Panc1 (cell line): Measurements from ENCODE around the gene PPARG. TPM values are rescaled to one million over a fixed set of nuclear protein-coding genes. Genes with fewer than 3 reads are reported as not detected.

Source experiments
- ATAC-seq: fragments of 200-7000 bp; cut with Tn5 transposase; 2 replicates; pipeline ENCODE4 v1.9.1; 2020; ENCODE audit warnings: mild to moderate bottlenecking, moderate library complexity
- BruUV-seq: library from RNA; stranded (reverse); fragments of 400-500 nt; replicated peaks from 2 replicates; lab custom pipeline; 2021; lab: Mats Ljungman, UMichigan
- CTCF ChIA-PET: fragments of 300-600 bp; sonication (Branson Sonifier 250); formaldehyde crosslinking; loops from one replicate; lab custom pipeline; 2022; ENCODE audit warnings: antibody characterized with exemption; lab: Charles Lee
- POLR2A ChIA-PET: fragments of 300-600 bp; sonication (Branson Sonifier 250); formaldehyde crosslinking; loops from one replicate; lab custom pipeline; 2022; ENCODE audit warnings: antibody characterized with exemption; lab: Charles Lee
- DNase-seq: peaks from one replicate; pipeline ENCODE4 v3.0.0-alpha.2; 2010; ENCODE audit warnings: low read depth, low spot score
- H3K27ac ChIP-seq: 2 replicates; pipeline ENCODE4 v1.5.1; 2011; ENCODE audit warnings: mild to moderate bottlenecking, low read length, inconsistent platforms
- H3K27me3 ChIP-seq: fragments of 200-500 bp; sonication (Bioruptor generic); 2 replicates; pipeline ENCODE4 v1.6.0; 2014; ENCODE audit warnings: low read length, inconsistent platforms; ENCODE audit not compliant: control insufficient read depth, insufficient read depth
- H3K36me3 ChIP-seq: fragments of 200-500 bp; sonication (Bioruptor generic); 2 replicates; pipeline ENCODE4 v1.5.1; 2014; ENCODE audit warnings: inconsistent platforms, mild to moderate bottlenecking, low read length, moderate library complexity; ENCODE audit not compliant: control insufficient read depth, insufficient read depth
- H3K4me1 ChIP-seq: 2 replicates; pipeline ENCODE4 v1.5.1; 2011; ENCODE audit warnings: inconsistent platforms, mild to moderate bottlenecking, low read length, moderate library complexity; ENCODE audit not compliant: control insufficient read depth, insufficient read depth
- H3K4me3 ChIP-seq, 2 experiments: 2 replicates each; pipeline ENCODE4 v1.5.1; 2011 to 2012; ENCODE audit warnings: low read depth in 2 of 2, low read length in 2 of 2, mild to moderate bottlenecking in 2 of 2, inconsistent platforms in 1 of 2, moderate library complexity in 1 of 2
- H3K9me3 ChIP-seq: fragments of 200-500 bp; sonication (Bioruptor generic); 2 replicates; pipeline ENCODE4 v1.5.1; 2014; ENCODE audit warnings: low read depth, mild to moderate bottlenecking, inconsistent platforms, low read length, moderate library complexity; ENCODE audit not compliant: control insufficient read depth, insufficient read depth
- CTCF ChIP-seq: fragments of 450-650 bp; IDR thresholded peaks from 2 replicates; pipeline ENCODE4 v1.5.1; 2017; ENCODE audit warnings: mild to moderate bottlenecking
- POLR2AphosphoS5 ChIP-seq: IDR thresholded peaks from 2 replicates; pipeline ENCODE4 v1.6.1; 2012; ENCODE audit warnings: mild to moderate bottlenecking, low read depth, low read length, moderate library complexity
- SIN3A ChIP-seq: IDR thresholded peaks from 2 replicates; pipeline ENCODE4 v1.6.1; 2012; ENCODE audit warnings: low read depth, mild to moderate bottlenecking, low read length, moderate library complexity, borderline replicate concordance; ENCODE audit not compliant: insufficient read depth
- TCF7L2 ChIP-seq: IDR thresholded peaks from 2 replicates; pipeline ENCODE4 v1.6.1; 2011; ENCODE audit warnings: mild to moderate bottlenecking, low read depth, low read length, inconsistent platforms
- in situ Hi-C: cut with HindIII; loops from 2 replicates; pipeline ENCODE4 v1.10.0; 2016; ENCODE audit warnings: low sequenced_read_pairs, low pct_unique_long_range_greater_than_20kb
- intact Hi-C: fragments of 100-400 bp; cut with micrococcal nuclease; formaldehyde crosslinking; loops from one replicate; pipeline ENCODE4 v1.10.0; 2022; ENCODE audit not compliant: unreplicated experiment
- total RNA-seq: library from RNA; stranded (reverse); gene quantifications from one replicate; pipeline ENCODE4 v1.2.1, GENCODE V29; 2021; ENCODE audit not compliant: unreplicated experiment
- TF ChIP-seq, protein P1 (sequence below), 2 experiments: IDR thresholded peaks; 2 replicates each; pipeline ENCODE4 v1.6.1; 2011 to 2012; ENCODE audit warnings: low read depth in 2 of 2, control low read depth in 1 of 2, low read length in 1 of 2, mild to moderate bottlenecking in 1 of 2, moderate library complexity in 1 of 2; ENCODE audit not compliant: insufficient read depth in 1 of 2

Gene PPARG
- total RNA-seq, 1 experiment from 2014 or later: 88.1 TPM

- TF ChIP-seq, protein P1, sequence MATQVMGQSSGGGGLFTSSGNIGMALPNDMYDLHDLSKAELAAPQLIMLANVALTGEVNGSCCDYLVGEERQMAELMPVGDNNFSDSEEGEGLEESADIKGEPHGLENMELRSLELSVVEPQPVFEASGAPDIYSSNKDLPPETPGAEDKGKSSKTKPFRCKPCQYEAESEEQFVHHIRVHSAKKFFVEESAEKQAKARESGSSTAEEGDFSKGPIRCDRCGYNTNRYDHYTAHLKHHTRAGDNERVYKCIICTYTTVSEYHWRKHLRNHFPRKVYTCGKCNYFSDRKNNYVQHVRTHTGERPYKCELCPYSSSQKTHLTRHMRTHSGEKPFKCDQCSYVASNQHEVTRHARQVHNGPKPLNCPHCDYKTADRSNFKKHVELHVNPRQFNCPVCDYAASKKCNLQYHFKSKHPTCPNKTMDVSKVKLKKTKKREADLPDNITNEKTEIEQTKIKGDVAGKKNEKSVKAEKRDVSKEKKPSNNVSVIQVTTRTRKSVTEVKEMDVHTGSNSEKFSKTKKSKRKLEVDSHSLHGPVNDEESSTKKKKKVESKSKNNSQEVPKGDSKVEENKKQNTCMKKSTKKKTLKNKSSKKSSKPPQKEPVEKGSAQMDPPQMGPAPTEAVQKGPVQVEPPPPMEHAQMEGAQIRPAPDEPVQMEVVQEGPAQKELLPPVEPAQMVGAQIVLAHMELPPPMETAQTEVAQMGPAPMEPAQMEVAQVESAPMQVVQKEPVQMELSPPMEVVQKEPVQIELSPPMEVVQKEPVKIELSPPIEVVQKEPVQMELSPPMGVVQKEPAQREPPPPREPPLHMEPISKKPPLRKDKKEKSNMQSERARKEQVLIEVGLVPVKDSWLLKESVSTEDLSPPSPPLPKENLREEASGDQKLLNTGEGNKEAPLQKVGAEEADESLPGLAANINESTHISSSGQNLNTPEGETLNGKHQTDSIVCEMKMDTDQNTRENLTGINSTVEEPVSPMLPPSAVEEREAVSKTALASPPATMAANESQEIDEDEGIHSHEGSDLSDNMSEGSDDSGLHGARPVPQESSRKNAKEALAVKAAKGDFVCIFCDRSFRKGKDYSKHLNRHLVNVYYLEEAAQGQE (IDR thresholded peaks at IDR 0.05; ENCODE audit: insufficient read depth in 1 of 2, low read depth in 2 of 2, low read length in 1 of 2): no peak
- TF ChIP-seq CTCF (no peak), TCF7L2 (no peak), SIN3A (no peak), POLR2AphosphoS5 (no peak)
- H3K27me3 ChIP-seq: no peaks in the 10 kb centered on the region
- intact Hi-C loops (no loop called here), in situ Hi-C loops (no loop called here)
- no peaks in the 10 kb centered on the region for H3K9me3 ChIP-seq
- peaks cover 43% of the 10 kb centered on the region for H3K4me1 ChIP-seq
- no peak for DNase-seq
- H3K27ac ChIP-seq: peak overlapping the region; percentile 59; the same call in 1 of the 2 replicates
- ATAC-seq: no peak
- no TSS peak for BruUV-seq
- no peak overlapping the region for H3K4me3 ChIP-seq
- no peaks in the 10 kb centered on the region; the same call in 1 of the 2 replicates for H3K36me3 ChIP-seq
- CTCF ChIA-PET: no interaction called here
- POLR2A ChIA-PET: no interaction called here
Measured at GRCh38 chr3:12340506-12340905, 51.6 kb downstream of the PPARG start.

- ChIA-PET POLR2A (no interaction called here), CTCF (no interaction called here)
- Histone ChIP-seq H3K4me3 (no peak overlapping the region), H3K27ac (peak overlapping the region; percentile 65; the same call in 1 of the 2 replicates), H3K27me3 (no peaks in the 10 kb centered on the region), H3K36me3 (no peaks in the 10 kb centered on the region; the same call in 1 of the 2 replicates), H3K9me3 (no peaks in the 10 kb centered on the region), H3K4me1 (peaks cover 40% of the 10 kb centered on the region)
- intact Hi-C loops: no loop called here
- DNase-seq (no peak), ATAC-seq (no peak)
- TF ChIP-seq, protein P1 (IDR thresholded peaks at IDR 0.05; ENCODE audit: insufficient read depth in 1 of 2, low read depth in 2 of 2, low read length in 1 of 2): no peak
- TSS peak; percentile 12 for BruUV-seq
- in situ Hi-C loops: no loop called here
Measured at GRCh38 chr3:12342151-12342550, 53.3 kb downstream of the PPARG start.
